ENCODE data around the gene DUSP22. TPM values are rescaled to one million over a fixed set of nuclear protein-coding genes. Genes with fewer than 3 reads are reported as not detected.

The DUSP22 gene
- polyA plus RNA-seq, 1 of the 3 experiments (the other 2 are of a cell fraction) = 6.8 TPM

- no peaks in the 10 kb centered on the region for H3K9me3 ChIP-seq
Measured at GRCh38 chr6:346386-347030, 54.2 kb downstream of the DUSP22 start.

DNA sequence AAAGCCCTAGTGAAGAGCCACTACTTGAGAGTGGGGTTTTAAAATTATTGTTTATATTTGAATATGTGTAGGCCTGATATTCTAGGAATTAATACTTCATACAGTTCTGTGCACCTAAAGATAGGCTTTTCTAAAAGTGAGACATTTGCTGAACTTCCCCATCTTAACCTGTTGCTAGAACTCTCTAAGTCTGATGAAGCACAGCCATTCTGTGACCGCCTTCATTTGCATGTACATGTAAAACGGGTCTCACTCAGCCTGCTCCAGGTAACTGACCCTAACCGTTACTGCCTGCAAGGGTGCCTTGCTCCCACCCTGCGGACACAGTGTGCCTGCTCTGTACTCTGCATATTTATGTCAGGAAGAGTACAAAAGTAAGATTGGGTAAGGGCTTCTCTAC lies 54.9 kb downstream of the DUSP22 start:
- no peaks in the 10 kb centered on the region for H3F3A ChIP-seq (replicated peaks; ENCODE audit: insufficient read depth)
- H3K9me2 ChIP-seq = no peaks in the 10 kb centered on the region
- H3K4me3 ChIP-seq (ENCODE audit: low read depth in 2 of 2, low read length in 1 of 2) = no peak overlapping the region
- no peak for DNase-seq
- H4K20me1 ChIP-seq (ENCODE audit: insufficient read depth) = no peaks in the 10 kb centered on the region
- no peak overlapping the region for H2AFZ ChIP-seq (ENCODE audit: low read depth)
- peaks cover 0 to 22% of the 10 kb centered on the region in 2 experiments; a peak in 1 of 4 replicates for H3K4me1 ChIP-seq (ENCODE audit: control insufficient read depth in 1 of 2, insufficient read depth in 2 of 2, low read depth in 1 of 2, low read length in 1 of 2)
- peaks cover 28% of the 10 kb centered on the region; the same call in 1 of the 2 replicates for H3K27me3 ChIP-seq (ENCODE audit: insufficient read depth)
- no peaks in the 10 kb centered on the region for H3K9me3 ChIP-seq
- H3K9ac ChIP-seq = no peak overlapping the region
- ChIA-PET CTCF (interaction anchor here (0.8 kb wide), 1 partner anchor 17 kb away, joined by 3 read pairs; no protein-coding TSS in a partner anchor), POLR2A (no interaction called here)
- H3K27ac ChIP-seq (ENCODE audit: low read depth in 2 of 2, low read length in 1 of 2) = no peak overlapping the region
- WGBS (ENCODE audit: low lambda C conversion rate) = 47% methylated on average over 4 of the region's 4 CpGs
- no peak overlapping the region for H3K4me2 ChIP-seq
- H3K79me2 ChIP-seq (ENCODE audit: insufficient read depth) = no peaks in the 10 kb centered on the region
- no peaks in the 10 kb centered on the region for H3K36me3 ChIP-seq (replicated peaks in 1 of 2; ENCODE audit: control insufficient read depth in 1 of 2, insufficient read depth in 2 of 2, low read length in 1 of 2)
- TF ChIP-seq MEF2A (IDR thresholded peaks at IDR 0.05; ENCODE audit: borderline replicate concordance, low read depth) = no peak
- no peak for TF ChIP-seq SMC3 (IDR thresholded peaks at IDR 0.05; ENCODE audit: low read depth, low read length)
- TF ChIP-seq, protein P1, sequence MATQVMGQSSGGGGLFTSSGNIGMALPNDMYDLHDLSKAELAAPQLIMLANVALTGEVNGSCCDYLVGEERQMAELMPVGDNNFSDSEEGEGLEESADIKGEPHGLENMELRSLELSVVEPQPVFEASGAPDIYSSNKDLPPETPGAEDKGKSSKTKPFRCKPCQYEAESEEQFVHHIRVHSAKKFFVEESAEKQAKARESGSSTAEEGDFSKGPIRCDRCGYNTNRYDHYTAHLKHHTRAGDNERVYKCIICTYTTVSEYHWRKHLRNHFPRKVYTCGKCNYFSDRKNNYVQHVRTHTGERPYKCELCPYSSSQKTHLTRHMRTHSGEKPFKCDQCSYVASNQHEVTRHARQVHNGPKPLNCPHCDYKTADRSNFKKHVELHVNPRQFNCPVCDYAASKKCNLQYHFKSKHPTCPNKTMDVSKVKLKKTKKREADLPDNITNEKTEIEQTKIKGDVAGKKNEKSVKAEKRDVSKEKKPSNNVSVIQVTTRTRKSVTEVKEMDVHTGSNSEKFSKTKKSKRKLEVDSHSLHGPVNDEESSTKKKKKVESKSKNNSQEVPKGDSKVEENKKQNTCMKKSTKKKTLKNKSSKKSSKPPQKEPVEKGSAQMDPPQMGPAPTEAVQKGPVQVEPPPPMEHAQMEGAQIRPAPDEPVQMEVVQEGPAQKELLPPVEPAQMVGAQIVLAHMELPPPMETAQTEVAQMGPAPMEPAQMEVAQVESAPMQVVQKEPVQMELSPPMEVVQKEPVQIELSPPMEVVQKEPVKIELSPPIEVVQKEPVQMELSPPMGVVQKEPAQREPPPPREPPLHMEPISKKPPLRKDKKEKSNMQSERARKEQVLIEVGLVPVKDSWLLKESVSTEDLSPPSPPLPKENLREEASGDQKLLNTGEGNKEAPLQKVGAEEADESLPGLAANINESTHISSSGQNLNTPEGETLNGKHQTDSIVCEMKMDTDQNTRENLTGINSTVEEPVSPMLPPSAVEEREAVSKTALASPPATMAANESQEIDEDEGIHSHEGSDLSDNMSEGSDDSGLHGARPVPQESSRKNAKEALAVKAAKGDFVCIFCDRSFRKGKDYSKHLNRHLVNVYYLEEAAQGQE (IDR thresholded peaks at IDR 0.05; ENCODE audit: low read depth, low read length) = no peak
- TF ChIP-seq YY1 (IDR thresholded peaks at IDR 0.05; ENCODE audit: low read depth) = no peak
- TF ChIP-seq RCOR1 (IDR thresholded peaks at IDR 0.05; ENCODE audit: low read length) = no peak
- TF ChIP-seq, protein P2, sequence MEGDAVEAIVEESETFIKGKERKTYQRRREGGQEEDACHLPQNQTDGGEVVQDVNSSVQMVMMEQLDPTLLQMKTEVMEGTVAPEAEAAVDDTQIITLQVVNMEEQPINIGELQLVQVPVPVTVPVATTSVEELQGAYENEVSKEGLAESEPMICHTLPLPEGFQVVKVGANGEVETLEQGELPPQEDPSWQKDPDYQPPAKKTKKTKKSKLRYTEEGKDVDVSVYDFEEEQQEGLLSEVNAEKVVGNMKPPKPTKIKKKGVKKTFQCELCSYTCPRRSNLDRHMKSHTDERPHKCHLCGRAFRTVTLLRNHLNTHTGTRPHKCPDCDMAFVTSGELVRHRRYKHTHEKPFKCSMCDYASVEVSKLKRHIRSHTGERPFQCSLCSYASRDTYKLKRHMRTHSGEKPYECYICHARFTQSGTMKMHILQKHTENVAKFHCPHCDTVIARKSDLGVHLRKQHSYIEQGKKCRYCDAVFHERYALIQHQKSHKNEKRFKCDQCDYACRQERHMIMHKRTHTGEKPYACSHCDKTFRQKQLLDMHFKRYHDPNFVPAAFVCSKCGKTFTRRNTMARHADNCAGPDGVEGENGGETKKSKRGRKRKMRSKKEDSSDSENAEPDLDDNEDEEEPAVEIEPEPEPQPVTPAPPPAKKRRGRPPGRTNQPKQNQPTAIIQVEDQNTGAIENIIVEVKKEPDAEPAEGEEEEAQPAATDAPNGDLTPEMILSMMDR (IDR thresholded peaks at IDR 0.05) = no peak
- no peak for TF ChIP-seq ZBTB33 (IDR thresholded peaks at IDR 0.05; ENCODE audit: borderline replicate concordance, low read depth)

More at GRCh38 chr6:346386-347030, 54.2 kb downstream of the DUSP22 start:
- Histone ChIP-seq H3K4me2 (no peak overlapping the region), H3K36me3 (replicated peaks in 1 of 2; ENCODE audit: control insufficient read depth in 1 of 2, insufficient read depth in 2 of 2, low read length in 1 of 2) (no peaks in the 10 kb centered on the region), H3K79me2 (ENCODE audit: insufficient read depth) (no peaks in the 10 kb centered on the region), H3K4me1 (ENCODE audit: control insufficient read depth in 1 of 2, insufficient read depth in 2 of 2, low read depth in 1 of 2, low read length in 1 of 2) (peaks cover 0 to 22% of the 10 kb centered on the region in 2 experiments; a peak in 1 of 4 replicates), H3K27ac (ENCODE audit: low read depth in 2 of 2, low read length in 1 of 2) (no peak overlapping the region), H3K4me3 (ENCODE audit: low read depth in 2 of 2, low read length in 1 of 2) (no peak overlapping the region), H4K20me1 (ENCODE audit: insufficient read depth) (no peaks in the 10 kb centered on the region), H3K9me2 (no peaks in the 10 kb centered on the region), H3K9ac (no peak overlapping the region), H3F3A (replicated peaks; ENCODE audit: insufficient read depth) (no peaks in the 10 kb centered on the region), H2AFZ (ENCODE audit: low read depth) (no peak overlapping the region), H3K27me3 (ENCODE audit: insufficient read depth) (peaks cover 23% of the 10 kb centered on the region; the same call in 1 of the 2 replicates)
- TF ChIP-seq TEAD4 (IDR thresholded peaks at IDR 0.05; ENCODE audit: borderline replicate concordance, insufficient read depth) (no peak), JUND (IDR thresholded peaks at IDR 0.05) (no peak), EZH2phosphoT487 (IDR thresholded peaks at IDR 0.05; ENCODE audit: borderline replicate concordance, low read depth) (no peak), IRF3 (IDR thresholded peaks at IDR 0.05; ENCODE audit: low read depth, low read length) (no peak)
- TF ChIP-seq, protein P2 (IDR thresholded peaks at IDR 0.05) = no peak
- TF ChIP-seq, protein P3, sequence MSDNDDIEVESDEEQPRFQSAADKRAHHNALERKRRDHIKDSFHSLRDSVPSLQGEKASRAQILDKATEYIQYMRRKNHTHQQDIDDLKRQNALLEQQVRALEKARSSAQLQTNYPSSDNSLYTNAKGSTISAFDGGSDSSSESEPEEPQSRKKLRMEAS (IDR thresholded peaks at IDR 0.05; ENCODE audit: low read depth) = no peak
- 50% methylated on average over 10 of the region's 10 CpGs for WGBS (ENCODE audit: low lambda C conversion rate)
- CTCF ChIA-PET = no interaction called here
- DNase-seq = no peak
- POLR2A ChIA-PET = no interaction called here
